ENCODE data around the gene MYH15.

DNA sequence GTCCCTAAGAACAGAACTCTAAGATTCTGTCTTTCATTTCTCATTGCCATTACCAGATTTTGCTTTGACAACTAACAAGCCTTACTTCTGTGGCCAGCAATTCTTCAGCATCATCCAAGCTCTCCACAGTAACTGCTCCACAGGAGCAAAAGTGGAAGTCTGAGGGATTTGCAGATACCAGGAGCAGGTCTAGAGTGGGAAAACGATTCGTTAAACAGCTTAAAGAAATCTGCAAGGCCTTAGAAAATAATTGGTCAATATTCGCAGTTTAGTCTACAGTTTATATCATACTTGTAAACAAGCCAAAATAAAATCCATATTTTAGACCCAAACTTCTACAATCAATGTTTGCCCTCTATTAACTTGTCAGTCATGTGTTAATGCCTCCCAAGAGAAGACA, 24.1 kb downstream of the MYH15 start:
- TF ChIP-seq, protein P1, sequence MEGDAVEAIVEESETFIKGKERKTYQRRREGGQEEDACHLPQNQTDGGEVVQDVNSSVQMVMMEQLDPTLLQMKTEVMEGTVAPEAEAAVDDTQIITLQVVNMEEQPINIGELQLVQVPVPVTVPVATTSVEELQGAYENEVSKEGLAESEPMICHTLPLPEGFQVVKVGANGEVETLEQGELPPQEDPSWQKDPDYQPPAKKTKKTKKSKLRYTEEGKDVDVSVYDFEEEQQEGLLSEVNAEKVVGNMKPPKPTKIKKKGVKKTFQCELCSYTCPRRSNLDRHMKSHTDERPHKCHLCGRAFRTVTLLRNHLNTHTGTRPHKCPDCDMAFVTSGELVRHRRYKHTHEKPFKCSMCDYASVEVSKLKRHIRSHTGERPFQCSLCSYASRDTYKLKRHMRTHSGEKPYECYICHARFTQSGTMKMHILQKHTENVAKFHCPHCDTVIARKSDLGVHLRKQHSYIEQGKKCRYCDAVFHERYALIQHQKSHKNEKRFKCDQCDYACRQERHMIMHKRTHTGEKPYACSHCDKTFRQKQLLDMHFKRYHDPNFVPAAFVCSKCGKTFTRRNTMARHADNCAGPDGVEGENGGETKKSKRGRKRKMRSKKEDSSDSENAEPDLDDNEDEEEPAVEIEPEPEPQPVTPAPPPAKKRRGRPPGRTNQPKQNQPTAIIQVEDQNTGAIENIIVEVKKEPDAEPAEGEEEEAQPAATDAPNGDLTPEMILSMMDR (IDR thresholded peaks at IDR 0.05; ENCODE audit: poor library complexity, severe bottlenecking) = no peak
- no peak for TF ChIP-seq POLR2AphosphoS5 (IDR thresholded peaks at IDR 0.05)
